Stimulated activated naive CD4-positive, alpha-beta T cell treated with Interleukin-2 at 50 U/mL for 16 hours (primary cell): Measurements from ENCODE around the gene SDC3.
A peak's percentile ranks its signal among the peaks of the same experiment; 100 is the strongest.

Source experiments
- DNase-seq: peaks from one replicate; lab custom pipeline; 2025; lab: John Stamatoyannopoulos, UW

The SDC3 gene

DNA sequence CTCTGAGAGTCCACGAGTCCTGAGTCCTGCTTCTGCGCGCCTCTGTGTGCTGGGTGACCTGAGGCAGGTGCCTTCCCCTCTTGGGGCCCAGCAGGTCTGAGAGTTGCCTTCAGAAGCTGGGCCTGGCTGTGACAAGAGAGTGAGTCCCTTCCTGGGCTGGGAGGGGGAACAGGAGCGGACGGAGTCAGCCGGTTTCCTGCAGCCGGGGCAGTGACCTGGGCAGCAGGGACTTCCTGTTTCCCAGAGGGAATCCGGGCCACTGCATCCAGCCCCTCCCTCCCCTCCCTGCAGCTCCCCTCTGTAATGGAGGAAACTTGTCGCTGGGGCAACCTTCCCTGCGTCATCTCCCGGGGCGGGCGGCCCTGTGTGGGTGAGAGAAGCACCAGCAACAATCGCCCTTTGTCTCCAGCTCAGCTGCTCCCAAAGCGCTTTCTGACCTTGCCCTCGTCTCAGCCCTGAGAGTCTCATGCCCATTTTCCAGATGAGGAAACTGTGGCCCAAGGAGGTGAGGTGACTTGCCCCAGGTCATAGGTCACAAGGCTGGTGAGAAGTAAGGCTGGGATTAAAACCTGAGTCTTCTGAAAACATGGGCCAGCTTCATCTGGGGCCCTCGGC is 61.1 kb downstream of the SDC3 start:
- DNase-seq = no peak

DNA sequence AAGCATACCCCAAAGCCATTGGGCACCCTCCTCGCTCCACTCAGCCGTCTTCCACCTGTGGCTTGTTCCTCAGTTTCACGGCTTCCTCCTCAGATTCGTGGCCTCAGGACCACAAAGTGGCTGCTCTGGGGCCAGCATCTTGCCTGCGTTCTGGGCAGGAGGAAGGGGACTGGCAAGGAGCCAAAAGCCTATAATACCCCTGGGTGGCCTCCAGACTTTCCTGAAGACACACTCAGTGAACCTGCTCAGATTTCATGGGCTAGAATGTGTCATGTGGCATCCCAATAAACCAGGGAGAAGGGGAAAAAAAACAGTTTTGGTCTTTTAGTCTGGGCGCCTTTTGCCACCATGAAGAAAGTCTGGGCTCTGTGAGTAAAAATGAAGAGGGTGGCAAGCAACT is 62.0 kb downstream of the SDC3 start:
- no peak for DNase-seq

DNA sequence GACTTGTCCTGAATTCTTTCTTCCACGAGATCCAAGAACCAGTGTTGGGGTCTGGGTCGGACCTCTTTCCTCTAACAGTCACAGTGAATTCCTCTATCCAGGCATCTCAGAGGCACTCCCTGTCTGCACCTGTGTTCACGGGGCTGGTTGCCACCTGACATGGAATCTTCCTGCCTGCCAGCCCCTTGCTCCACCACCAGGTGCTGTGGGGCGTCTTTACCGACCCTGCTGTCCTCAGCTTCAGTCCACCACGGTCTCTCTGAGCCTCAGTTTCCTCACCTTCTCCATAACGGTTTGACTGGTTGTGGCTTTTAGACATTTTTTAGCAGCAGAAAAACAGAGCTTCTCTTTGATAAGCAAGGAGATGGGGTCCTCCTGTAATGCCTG is 62.7 kb downstream of the SDC3 start:
- no peak for DNase-seq

DNA sequence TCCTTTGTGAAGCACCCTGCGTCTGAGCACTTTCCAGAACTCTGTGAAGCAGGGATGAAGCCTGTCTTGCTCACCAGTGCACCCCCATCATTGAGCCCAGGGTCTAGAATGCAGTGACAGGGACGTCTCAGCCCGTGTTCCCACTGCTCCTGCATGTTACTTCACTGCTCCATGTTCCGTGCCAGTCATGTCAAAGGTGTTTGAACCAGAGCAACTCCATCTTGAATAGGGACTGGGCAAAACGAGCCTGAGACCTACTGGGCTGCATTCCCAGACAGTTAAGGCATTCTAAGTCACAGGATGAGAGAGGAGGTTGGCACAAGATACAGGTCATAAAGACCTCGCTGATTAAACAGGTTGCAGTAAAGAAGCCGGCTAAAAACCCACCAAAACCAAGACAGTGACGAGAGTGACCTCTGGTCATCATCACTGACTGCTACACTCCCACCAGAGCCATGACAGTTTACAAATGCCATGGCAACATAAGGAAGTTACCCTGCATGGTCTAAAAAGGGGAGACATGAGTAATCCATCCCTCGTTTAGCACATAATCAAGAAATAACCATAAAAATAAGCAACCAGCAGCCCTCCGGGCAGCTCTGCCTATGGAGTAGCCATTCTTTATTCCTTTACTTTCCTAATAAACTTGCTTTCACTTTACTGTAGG is 63.2 kb downstream of the SDC3 start:
- no peak for DNase-seq

DNA sequence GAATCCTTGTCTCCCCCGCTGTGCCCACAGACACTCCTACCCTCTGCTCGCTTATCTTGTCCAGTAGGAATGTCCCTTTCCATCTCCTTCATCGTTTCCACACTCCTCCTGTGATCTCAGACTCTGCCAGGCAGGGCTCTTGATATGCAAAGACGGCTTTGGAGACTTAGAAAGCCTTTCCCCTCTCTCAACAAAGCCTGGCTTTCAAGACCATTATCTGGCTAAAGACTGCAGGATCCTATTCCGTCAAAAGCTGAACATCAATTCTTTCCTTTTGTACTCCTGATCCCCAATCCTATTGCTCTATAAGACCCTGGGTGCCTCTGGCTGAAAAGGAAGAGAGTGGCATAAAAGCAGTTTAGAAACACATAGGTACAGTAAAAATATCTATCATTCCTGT is 63.9 kb downstream of the SDC3 start:
- DNase-seq = no peak

DNA sequence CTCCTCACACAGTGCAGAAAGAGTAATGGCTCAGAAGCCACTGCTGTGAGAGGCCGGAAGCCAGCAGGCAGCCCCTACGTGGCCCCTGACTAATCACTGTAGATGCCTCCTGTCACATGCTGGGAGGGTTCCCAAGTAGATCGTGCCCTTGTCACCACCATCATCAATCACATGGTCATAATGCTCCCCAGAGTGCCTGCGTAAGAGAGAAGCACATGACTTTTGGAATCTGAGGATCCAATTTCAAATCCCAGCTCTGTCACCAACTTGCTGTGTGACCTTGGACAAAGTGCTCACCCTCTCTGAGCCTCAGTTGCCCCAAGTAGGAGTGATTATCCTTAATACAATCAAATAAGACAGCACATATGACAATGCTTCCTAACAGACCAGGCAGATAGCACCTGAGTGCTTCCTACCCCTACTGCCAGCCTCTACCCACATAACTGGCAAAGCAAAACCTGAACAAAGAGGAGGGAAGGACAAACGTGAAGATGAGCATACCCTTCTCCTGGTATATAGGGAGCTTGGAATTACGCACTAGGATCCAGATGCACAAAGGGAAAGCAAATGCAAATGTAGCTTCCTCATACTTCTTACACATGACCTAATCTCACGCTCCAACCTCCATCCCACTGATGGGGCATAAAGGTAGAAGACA is 65.7 kb downstream of the SDC3 start:
- DNase-seq = no peak

DNA sequence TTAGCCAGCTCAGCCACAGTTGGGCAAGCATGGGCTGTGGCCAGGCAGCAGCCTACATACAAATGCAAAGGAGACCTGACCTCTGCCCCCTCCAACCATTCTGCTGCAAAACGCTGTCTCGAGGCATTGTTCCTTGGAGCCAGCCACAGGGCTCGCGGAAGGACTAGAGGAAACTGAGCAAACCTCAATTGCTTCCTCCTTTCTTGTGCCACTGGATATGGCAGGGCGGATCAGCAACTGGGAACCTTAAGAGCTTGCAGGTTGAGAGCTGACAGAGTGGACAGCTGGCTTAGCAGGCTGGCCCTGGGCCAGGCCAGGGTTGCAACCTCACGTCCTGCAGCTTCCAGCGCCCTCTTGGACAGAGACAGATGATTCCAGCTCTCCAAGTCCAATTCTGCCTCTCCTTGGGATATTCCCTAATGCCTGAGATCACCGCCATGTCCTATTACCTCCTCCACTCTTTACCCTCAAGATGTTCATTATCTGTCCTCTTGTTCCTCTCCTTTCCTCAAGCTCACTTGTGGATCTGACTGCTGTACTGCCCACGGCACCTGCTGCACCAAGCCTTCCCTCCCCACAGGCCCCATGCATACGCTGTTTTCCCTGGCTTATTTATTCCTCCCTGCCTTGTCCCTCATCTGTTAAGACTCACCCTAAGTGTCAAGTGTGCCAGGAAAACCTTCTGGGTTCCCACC is 67.5 kb downstream of the SDC3 start:
- DNase-seq = no peak

DNA sequence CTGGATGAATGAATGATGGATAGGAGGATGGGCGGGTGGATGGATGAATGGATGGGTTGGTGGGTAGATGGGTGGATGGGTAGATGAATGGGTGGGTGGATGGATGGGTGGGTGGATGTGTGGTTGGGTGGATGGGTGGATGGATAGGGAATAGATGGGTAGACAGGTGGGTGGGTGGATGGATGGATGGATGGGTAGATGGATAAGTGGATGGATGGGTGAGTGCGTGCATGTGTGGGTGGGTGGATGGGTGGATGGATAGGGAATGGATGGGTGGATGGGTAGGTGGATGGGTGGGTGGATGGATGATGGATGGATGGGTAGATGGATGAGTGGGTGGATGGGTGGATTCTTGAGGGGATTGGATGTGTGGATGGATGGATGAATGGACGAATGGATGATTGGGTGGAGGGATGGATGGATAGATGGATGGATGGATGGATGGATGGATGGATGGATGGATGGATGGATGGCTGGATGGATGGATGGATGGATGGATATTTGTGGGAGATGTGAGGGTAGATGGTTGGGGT is 68.7 kb downstream of the SDC3 start:
- no peak for DNase-seq

DNA sequence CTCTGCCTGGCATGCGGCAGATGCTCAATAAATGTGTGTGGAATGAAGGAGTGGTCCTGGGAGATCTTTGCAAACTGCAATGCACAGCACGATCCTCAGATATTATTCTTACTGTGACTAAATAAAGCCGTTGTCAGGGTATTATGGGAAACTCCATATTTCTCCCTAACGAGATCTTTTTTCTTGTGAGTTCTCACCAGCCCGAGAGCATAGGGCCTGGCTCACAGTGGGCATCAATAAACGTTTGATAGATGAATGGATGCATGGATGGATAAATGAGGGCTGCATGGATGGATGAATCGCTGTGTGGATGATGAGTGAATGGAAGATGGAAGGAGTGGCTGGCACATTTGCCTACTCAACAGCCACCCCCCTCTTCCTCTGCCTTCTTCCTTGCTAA is 69.6 kb downstream of the SDC3 start:
- DNase-seq = no peak

DNA sequence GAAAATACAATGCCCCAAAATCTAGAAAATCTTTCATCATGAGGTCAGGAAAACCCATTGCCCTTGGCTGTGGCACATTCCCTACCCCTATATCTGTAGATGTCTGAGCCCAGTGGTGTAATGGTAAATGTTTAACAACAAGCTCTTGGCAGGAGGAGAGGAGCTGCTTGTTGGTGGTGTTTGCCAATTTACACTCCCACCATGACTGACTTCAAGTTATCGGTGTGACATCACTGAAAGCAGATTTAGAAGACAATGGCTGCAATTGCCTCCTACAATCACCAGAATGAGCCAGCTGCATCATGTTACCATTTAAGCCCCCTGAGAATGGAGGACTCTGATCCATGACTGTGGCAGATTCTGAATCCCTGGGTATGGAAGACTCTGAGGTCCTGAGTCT is 70.9 kb downstream of the SDC3 start:
- DNase-seq = no peak

DNA sequence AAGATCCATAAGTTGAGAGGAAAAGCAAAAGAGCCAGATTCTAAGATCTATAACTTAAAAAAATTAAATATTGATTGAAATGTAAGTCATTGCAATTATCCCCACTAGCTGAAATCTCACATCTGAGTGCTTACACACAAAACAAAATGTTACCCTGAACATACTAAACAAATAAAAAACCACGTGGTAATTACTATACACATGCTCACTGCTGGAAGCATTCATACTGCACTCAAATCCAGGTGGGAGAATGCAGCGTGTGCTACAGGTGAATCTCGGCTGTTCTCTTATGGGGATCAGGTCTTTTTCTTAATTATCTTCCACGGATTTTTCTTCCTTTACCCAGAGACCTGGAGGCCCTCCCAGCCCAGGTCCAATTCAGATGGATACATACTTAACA is 74.3 kb downstream of the SDC3 start:
- DNase-seq = no peak

DNA sequence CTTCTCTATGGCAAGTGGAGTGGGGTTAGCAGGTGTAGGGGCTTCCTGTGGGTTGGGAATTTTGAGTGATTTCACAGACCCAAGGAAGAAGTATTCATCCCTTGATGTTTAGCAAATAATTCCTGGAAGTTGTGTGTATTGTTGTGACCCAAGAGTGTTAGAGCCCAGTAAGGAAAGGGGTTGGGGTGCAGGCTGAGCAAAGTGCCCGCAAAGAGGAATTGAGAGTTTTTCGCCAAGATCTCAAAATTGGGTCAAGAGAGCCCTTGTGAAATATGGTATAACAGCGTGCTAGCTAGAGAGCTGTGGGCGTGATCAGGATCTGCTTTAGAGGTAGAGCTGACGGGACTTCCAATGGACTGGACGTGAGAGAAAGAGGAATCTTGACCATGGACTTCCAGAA is 78.0 kb downstream of the SDC3 start:
- DNase-seq = no peak

DNA sequence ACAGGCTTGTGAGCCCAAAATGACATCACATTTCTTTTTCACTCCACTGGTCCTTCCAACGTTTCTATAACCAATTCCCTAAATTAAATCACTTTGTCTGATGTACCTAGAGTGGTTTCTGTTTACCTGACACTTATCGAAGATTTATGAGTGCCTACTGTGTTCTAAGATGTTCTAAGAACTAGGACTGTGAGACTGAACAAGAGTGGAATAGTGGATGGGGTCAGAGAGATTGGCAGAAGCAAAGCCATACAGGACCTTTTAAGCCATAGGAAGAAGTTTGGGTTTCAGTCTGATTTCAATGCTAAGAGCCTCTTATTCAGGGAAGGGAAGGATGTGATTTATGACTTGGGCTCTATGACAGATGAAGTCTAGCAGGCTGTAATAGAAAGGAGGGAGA is 78.7 kb downstream of the SDC3 start:
- no peak for DNase-seq

DNA sequence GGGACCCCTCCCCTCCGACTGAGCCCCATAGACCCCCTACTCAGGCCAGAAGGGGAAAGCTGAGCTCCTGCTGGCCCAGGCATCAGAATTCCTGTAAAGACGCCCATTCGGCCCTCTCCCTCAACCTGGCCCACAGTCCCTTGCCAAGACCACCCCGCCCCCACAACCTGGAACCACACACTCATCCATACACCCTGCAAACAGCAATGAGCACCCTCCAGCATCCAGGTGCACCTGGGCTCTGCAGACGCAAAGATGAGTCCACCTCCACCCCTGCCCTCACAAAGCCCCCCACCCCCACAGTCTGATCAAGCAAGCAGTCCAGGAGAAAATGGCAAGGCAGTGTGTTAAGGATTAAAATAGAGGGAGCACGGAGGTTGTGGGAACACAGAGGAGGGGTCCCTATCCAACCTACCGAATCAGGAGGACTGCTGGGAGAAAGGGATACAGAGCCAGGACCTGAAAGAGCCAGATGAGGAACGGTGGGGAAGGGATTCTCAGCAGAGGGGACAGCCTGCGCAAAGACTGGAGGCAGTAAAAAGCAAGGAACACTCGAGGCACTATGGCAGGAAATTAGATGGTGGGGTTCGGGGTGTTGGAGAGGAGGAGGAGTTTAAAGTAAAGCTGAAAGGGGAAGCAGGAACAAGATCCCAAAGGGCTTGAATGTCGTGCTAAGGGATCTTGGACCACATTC is 83.7 kb downstream of the SDC3 start:
- no peak for DNase-seq

DNA sequence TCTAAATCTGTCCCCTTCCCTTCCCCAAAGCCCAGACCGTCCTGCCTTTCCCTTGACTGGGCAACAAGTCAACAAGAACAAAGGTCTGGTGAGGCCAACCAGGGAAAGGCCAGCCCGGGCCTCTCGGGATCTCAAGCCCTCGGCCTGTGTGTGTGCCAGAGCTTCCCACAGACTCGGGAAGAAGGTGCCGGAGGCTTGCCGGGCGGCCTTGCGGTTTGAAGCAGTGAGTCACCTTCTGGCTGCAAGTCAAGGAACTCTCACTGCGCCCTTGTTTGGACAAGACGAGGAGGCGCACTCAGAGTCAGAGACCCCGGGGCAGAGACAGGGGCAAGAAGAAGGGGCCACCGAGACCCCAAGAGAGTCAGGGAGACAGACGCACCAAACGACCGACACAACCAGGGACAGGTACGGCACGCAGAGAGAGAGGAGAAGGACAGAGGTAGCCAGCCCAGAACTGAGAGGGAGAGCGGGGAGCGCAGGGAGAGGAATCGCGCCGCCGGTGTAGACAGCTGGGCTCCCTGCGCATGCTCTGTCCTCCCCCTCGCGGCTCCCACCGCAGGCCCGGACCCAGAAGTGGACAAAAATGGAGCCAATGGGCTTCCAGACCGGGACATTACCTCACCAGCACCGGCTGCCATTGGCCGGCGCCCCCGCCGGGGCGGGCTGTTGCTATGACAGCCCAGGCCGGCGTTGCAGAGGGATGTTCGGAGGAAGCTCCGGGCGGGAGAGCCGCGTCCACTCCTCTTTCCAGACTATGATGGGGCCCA is 84.4 kb downstream of the SDC3 start:
- DNase-seq = peak; percentile 47

DNA sequence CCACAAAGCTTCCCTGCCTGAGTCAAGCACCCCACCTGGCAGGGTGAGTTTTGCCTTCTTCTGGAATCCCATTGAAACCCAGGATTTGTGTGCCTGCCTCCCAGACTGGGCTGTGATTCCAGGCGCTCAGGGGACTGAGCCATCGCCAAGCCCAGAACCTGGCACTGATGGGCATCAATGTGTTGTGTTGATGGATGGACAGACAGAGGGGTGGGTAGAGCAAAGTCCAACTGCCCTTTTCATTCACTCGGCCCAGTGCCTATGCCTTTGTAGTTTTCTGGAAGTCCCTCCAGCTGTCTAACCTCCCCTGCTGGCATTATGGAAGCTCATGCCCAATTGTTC is 85.0 kb downstream of the SDC3 start:
- DNase-seq = no peak

DNA sequence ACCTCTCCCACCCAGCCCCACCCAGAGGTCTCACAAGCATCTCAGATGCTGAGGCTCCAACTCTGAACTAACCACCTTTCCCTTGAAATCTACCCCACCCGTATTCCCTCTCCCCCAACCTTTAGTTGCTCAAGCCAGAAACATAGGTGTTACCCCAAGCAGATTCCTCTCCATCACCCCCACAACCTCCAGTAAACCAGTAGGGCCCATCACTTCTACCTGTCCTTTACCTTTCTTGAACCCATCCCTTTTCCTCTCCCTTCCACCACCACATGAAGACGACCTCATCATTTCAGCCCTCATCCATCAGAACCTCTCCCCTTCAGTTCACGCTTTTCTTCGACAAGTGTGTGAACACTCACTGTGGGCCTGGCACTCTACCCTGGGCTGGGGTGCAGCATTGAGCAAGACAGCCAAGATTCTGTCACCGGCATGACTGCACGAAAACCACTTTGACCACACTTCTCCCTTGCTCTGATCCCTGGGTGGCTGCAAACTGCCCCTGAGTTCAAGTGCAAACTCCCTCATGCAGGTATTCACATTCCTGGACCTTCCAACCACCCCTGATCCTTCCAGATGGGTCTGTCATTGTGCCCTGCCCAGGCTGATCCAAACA is 85.5 kb downstream of the SDC3 start:
- DNase-seq = no peak

DNA sequence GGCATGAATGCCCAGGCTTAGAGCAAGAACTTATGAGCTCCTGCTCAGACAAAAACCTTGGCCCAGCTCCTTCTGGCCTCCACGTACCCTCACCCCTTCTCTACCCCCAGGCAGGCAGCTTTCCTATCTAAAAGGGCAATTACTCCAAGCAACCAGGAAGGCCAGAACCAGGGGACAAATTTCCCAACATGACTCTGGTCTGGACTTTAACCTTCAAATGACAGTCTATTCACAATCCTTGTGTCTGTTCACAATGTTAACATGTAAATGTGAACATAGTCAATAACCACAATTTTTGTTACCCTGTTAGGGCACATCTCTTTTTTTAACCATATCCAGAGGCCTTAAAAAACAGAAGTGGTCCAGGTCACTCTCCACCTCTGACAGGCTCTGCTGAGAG is 86.6 kb downstream of the SDC3 start:
- no peak for DNase-seq

DNA sequence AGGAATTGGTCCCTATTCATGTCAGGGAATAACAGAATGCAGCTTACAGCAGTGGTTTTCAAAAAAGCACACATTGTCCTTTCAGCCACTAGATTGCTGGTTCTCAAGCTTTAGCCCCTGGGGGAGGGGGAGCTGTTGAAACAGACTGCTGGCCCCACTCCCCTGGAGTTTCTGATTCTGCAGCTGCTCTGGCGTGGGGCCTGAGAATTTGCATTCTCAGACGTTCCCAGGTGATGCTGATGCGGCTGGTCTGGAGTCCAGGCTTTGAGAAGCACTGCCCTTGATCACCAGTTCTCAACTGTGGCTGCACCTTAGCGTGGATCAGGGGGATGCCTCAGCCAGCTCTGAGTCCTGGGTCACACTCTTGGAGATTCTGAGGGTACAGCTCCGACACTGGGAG is 88.3 kb downstream of the SDC3 start:
- DNase-seq = no peak
